Caco-2 (cell line): Measurements from ENCODE around the gene STRIP1. TPM values are rescaled to one million over a fixed set of nuclear protein-coding genes. Genes with fewer than 3 reads are reported as not detected.

Source experiments
- BruUV-seq: library from RNA; stranded (reverse); fragments of 400-500 nt; replicated peaks from 2 replicates; lab custom pipeline; 2021; lab: Mats Ljungman, UMichigan
- CTCF ChIA-PET: fragments of 300-600 bp; sonication (Branson Sonifier 250); formaldehyde crosslinking; loops from one replicate; lab custom pipeline; 2022; ENCODE audit warnings: antibody characterized with exemption; lab: Charles Lee
- POLR2A ChIA-PET: fragments of 300-600 bp; sonication (Branson Sonifier 250); formaldehyde crosslinking; loops from one replicate; lab custom pipeline; 2022; ENCODE audit warnings: antibody characterized with exemption; lab: Charles Lee
- DNase-seq, 2 experiments: peaks; one replicate each; pipeline versions ENCODE4 v3.0.0 to v3.0.0-alpha.2; 2020 to 2022
- H3K27me3 ChIP-seq: replicated peaks from 2 replicates; pipeline ENCODE4 v1.6.0; 2011; ENCODE audit warnings: low read length; ENCODE audit not compliant: control insufficient read depth, insufficient read depth
- H3K36me3 ChIP-seq: 2 replicates; pipeline ENCODE4 v1.5.1; 2011; ENCODE audit warnings: low read length; ENCODE audit not compliant: control insufficient read depth, insufficient read depth
- H3K4me1 ChIP-seq: fragments of 250-450 bp; sonication (Bioruptor Pico); 2 replicates; pipeline ENCODE4 v1.5.1; 2020; ENCODE audit warnings: mild to moderate bottlenecking
- H3K4me3 ChIP-seq: 2 replicates; pipeline ENCODE4 v1.5.1; 2011; ENCODE audit warnings: low read depth, mild to moderate bottlenecking, control low read depth, low read length
- H3K9me3 ChIP-seq: fragments of 250-450 bp; sonication (Bioruptor Pico); 2 replicates; pipeline ENCODE4 v1.5.1; 2020; ENCODE audit warnings: mild to moderate bottlenecking, moderate library complexity
- H3K27ac Mint-ChIP-seq: one replicate; pipeline ENCODE4 v1.8.0; 2022; ENCODE audit warnings: mixed read lengths; ENCODE audit not compliant: unreplicated experiment
- H3K27me3 Mint-ChIP-seq: one replicate; pipeline ENCODE4 v1.8.0; 2022; ENCODE audit warnings: mixed read lengths; ENCODE audit not compliant: insufficient read depth, unreplicated experiment
- H3K36me3 Mint-ChIP-seq: one replicate; pipeline ENCODE4 v1.8.0; 2022; ENCODE audit warnings: mild to moderate bottlenecking, mixed read lengths; ENCODE audit not compliant: insufficient read depth, unreplicated experiment
- H3K4me1 Mint-ChIP-seq: one replicate; pipeline ENCODE4 v1.8.0; 2022; ENCODE audit warnings: low read depth, mixed read lengths; ENCODE audit not compliant: unreplicated experiment
- H3K4me3 Mint-ChIP-seq: one replicate; pipeline ENCODE4 v1.8.0; 2022; ENCODE audit warnings: mild to moderate bottlenecking, moderate library complexity, mixed read lengths; ENCODE audit not compliant: unreplicated experiment
- H3K9me3 Mint-ChIP-seq: one replicate; pipeline ENCODE4 v1.8.0; 2022; ENCODE audit warnings: mixed read lengths; ENCODE audit not compliant: unreplicated experiment
- CTCF ChIP-seq, 2 experiments: fragments of 200-600 bp in 1 of 2; IDR thresholded peaks; 1 replicate in 1 of 2; 2 replicates in 1 of 2; pipeline versions ENCODE4 v1.5.1 to v1.8.0; 2011 to 2022; ENCODE audit warnings: antibody characterized with exemption in 1 of 2, control low read depth in 1 of 2, inconsistent platforms in 1 of 2, low read depth in 1 of 2, low read length in 1 of 2, mild to moderate bottlenecking in 1 of 2, moderate library complexity in 1 of 2; ENCODE audit not compliant: insufficient read depth in 1 of 2, severe bottlenecking in 1 of 2, unreplicated experiment in 1 of 2
- intact Hi-C: fragments of 100-400 bp; cut with micrococcal nuclease; formaldehyde crosslinking; loops from one replicate; pipeline ENCODE4 v1.10.0; 2022; ENCODE audit not compliant: unreplicated experiment
- total RNA-seq: library from RNA; stranded (reverse); gene quantifications from 2 replicates; pipeline ENCODE4 v1.2.3, GENCODE V29; 2022

STRIP1 gene
- total RNA-seq, 1 experiment from 2014 or later: 36.1 TPM

DNA sequence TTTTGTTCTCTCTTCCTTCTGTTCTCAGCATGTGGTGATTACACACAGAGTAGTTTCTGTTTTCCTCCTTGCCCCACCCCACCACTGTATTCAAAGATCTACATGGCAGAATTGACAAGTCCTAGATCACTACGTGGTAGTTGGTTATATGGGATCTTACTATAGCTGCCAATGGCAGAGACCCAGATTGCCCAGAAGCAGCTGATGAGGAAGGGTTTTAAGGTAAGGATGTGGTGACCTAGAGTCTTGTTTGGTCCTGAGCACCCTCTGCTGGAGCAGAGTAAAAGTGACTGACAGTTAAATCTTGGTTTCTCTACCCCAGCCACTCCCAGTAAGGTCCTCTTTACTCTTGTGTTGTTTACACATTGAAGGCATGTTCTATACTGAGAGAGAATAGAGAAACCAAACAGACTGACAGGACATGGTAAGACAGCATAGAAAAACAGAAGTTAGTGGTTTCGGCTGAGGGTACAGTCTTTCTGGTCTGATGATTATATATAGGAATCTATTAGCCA is 22.8 kb upstream of the STRIP1 start:
- Histone ChIP-seq H3K36me3 (no peaks in the 10 kb centered on the region), H3K9me3 (no peaks in the 10 kb centered on the region), H3K27me3 (no peaks in the 10 kb centered on the region), H3K4me3 (no peak overlapping the region), H3K4me1 (no peaks in the 10 kb centered on the region)
- H3K9me3 Mint-ChIP-seq: no peaks in the 10 kb centered on the region
- no peaks in the 10 kb centered on the region for H3K4me1 Mint-ChIP-seq
- TF ChIP-seq CTCF (IDR thresholded peaks at IDR 0.05; ENCODE audit: insufficient read depth in 1 of 2, low read depth in 1 of 2, low read length in 1 of 2, severe bottlenecking in 1 of 2, unreplicated experiment in 1 of 2): peak; percentile 46 to 50
- peaks cover 48% of the 10 kb centered on the region for H3K36me3 Mint-ChIP-seq
- H3K27ac Mint-ChIP-seq: no peak overlapping the region
- H3K27me3 Mint-ChIP-seq: no peaks in the 10 kb centered on the region
- ChIA-PET CTCF (interaction anchor here (1.0 to 1.2 kb wide), 5 partner anchors 26 to 372 kb away, joined by 3 to 10 read pairs (median 4); partner anchors contain the start of gene AHCYL1), POLR2A (no interaction called here)
- peak; percentile 35 to 41 for DNase-seq
- no TSS peak for BruUV-seq
- intact Hi-C loops: loop anchor here (2.0 kb wide), 1 partner anchor 235 kb away; no protein-coding TSS in a partner anchor
- H3K4me3 Mint-ChIP-seq: no peak overlapping the region

- intact Hi-C loops: no loop called here
- Mint-ChIP-seq H3K4me3 (no peak overlapping the region), H3K27me3 (no peaks in the 10 kb centered on the region), H3K36me3 (peaks cover 48% of the 10 kb centered on the region), H3K4me1 (no peaks in the 10 kb centered on the region), H3K27ac (no peak overlapping the region), H3K9me3 (no peaks in the 10 kb centered on the region)
- no peak for DNase-seq
- POLR2A ChIA-PET: no interaction called here
- H3K4me1 ChIP-seq: no peaks in the 10 kb centered on the region
- no peaks in the 10 kb centered on the region for H3K27me3 ChIP-seq
- no peaks in the 10 kb centered on the region for H3K9me3 ChIP-seq
- no peak for TF ChIP-seq CTCF (IDR thresholded peaks at IDR 0.05; ENCODE audit: insufficient read depth in 1 of 2, low read depth in 1 of 2, low read length in 1 of 2, severe bottlenecking in 1 of 2, unreplicated experiment in 1 of 2)
- no peak overlapping the region for H3K4me3 ChIP-seq
- CTCF ChIA-PET: interaction anchor here (1.0 to 1.2 kb wide), 4 partner anchors 28 to 372 kb away, joined by 3 to 10 read pairs (median 4); partner anchors contain the start of gene AHCYL1
- H3K36me3 ChIP-seq: no peaks in the 10 kb centered on the region
- no TSS peak for BruUV-seq
These were observed 22.2 kb upstream of the STRIP1 start for GRCh38 chr1:110012100-110012780.

GRCh38 chr1:110017792-110018191 is 16.6 kb upstream of the STRIP1 start:
- ChIA-PET CTCF (interaction anchor here (1.3 kb wide), 1 partner anchor 11 kb away, joined by 3 read pairs; no protein-coding TSS in a partner anchor), POLR2A (no interaction called here)
- no peak overlapping the region for H3K27ac Mint-ChIP-seq
- no peak for TF ChIP-seq CTCF (IDR thresholded peaks at IDR 0.05; ENCODE audit: insufficient read depth in 1 of 2, low read depth in 1 of 2, low read length in 1 of 2, severe bottlenecking in 1 of 2, unreplicated experiment in 1 of 2)
- Histone ChIP-seq H3K27me3 (no peaks in the 10 kb centered on the region), H3K36me3 (no peaks in the 10 kb centered on the region; the same call in 1 of the 2 replicates), H3K4me1 (no peaks in the 10 kb centered on the region), H3K4me3 (no peak overlapping the region), H3K9me3 (no peaks in the 10 kb centered on the region)
- H3K4me3 Mint-ChIP-seq: no peak overlapping the region
- no peaks in the 10 kb centered on the region for H3K4me1 Mint-ChIP-seq
- peaks cover 70% of the 10 kb centered on the region for H3K36me3 Mint-ChIP-seq
- no TSS peak for BruUV-seq
- H3K27me3 Mint-ChIP-seq: no peaks in the 10 kb centered on the region
- no peak for DNase-seq
- intact Hi-C loops: no loop called here
- no peaks in the 10 kb centered on the region for H3K9me3 Mint-ChIP-seq
